ENCODE measurements around the gene EIF5.
A peak's percentile ranks its signal among the peaks of the same experiment; 100 is the strongest.

The EIF5 gene

GRCh38 chr14:103290056-103290455 lies 44.0 kb upstream of the EIF5 start:
- no peak overlapping the region for H3K4me3 ChIP-seq (ENCODE audit: low read depth, low read length)
- ChIA-PET POLR2A (interaction anchor here (0.5 kb wide), 1 partner anchor 185 kb away, joined by 3 read pairs; no protein-coding TSS in a partner anchor), CTCF (interaction anchor here (0.9 to 7.4 kb wide), 7 partner anchors 12 to 214 kb away, joined by 4 to 171 read pairs (median 15); no protein-coding TSS in a partner anchor)
- TF ChIP-seq CTCF (IDR thresholded peaks at IDR 0.05; ENCODE audit: insufficient read depth, low read length, missing control alignments): no peak
- DNase-seq (ENCODE audit: low read depth, low spot score): no peak

- ChIA-PET CTCF (interaction anchor here (0.9 to 7.4 kb wide), 12 partner anchors 8 to 225 kb away, joined by 3 to 171 read pairs (median 12); no protein-coding TSS in a partner anchor), POLR2A (interaction anchor here (0.5 kb wide), 1 partner anchor 185 kb away, joined by 3 read pairs; no protein-coding TSS in a partner anchor)
Observed at GRCh38 chr14:103290494-103290893, 43.5 kb upstream of the EIF5 start.

GRCh38 chr14:103290961-103291360 lies 43.1 kb upstream of the EIF5 start:
- ChIA-PET POLR2A (no interaction called here), CTCF (interaction anchor here (0.9 to 7.4 kb wide), 18 partner anchors 8 to 597 kb away, joined by 3 to 171 read pairs (median 6); no protein-coding TSS in a partner anchor)
- no peak overlapping the region for H3K4me3 ChIP-seq (ENCODE audit: low read depth, low read length)
- no peak for TF ChIP-seq CTCF (IDR thresholded peaks at IDR 0.05; ENCODE audit: insufficient read depth, low read length, missing control alignments)
- no peak for DNase-seq (ENCODE audit: low read depth, low spot score)

More at GRCh38 chr14:103290494-103290893, 43.5 kb upstream of the EIF5 start:
- no peak overlapping the region for H3K4me3 ChIP-seq (ENCODE audit: low read depth, low read length)
- TF ChIP-seq CTCF (IDR thresholded peaks at IDR 0.05; ENCODE audit: insufficient read depth, low read length, missing control alignments): no peak
- no peak for DNase-seq (ENCODE audit: low read depth, low spot score)

GRCh38 chr14:103292426-103293374 lies 41.3 kb upstream of the EIF5 start:
- TF ChIP-seq CTCF (IDR thresholded peaks at IDR 0.05; ENCODE audit: insufficient read depth, low read length, missing control alignments): peak; percentile 92
- CTCF ChIA-PET: interaction anchor here (0.7 to 7.4 kb wide), 36 partner anchors 7 to 598 kb away, joined by 3 to 171 read pairs (median 4); partner anchors contain the start of gene LBHD2
- POLR2A ChIA-PET: no interaction called here

GRCh38 chr14:103293465-103293864 lies 40.6 kb upstream of the EIF5 start:
- CTCF ChIA-PET: interaction anchor here (0.6 to 7.4 kb wide), 16 partner anchors 8 to 218 kb away, joined by 3 to 171 read pairs (median 4); partner anchors contain the start of gene LBHD2
- H3K4me3 ChIP-seq (ENCODE audit: low read depth, low read length): no peak overlapping the region
- DNase-seq (ENCODE audit: low read depth, low spot score): no peak
- no peak for TF ChIP-seq CTCF (IDR thresholded peaks at IDR 0.05; ENCODE audit: insufficient read depth, low read length, missing control alignments)
- POLR2A ChIA-PET: no interaction called here

More at GRCh38 chr14:103292426-103293374, 41.3 kb upstream of the EIF5 start:
- no peak overlapping the region for H3K4me3 ChIP-seq (ENCODE audit: low read depth, low read length)
- DNase-seq (ENCODE audit: low read depth, low spot score): no peak

GRCh38 chr14:103294091-103294490 lies 39.9 kb upstream of the EIF5 start:
- DNase-seq (ENCODE audit: low read depth, low spot score): no peak
- CTCF ChIA-PET: interaction anchor here (0.6 to 7.4 kb wide), 15 partner anchors 9 to 599 kb away, joined by 3 to 171 read pairs (median 4); no protein-coding TSS in a partner anchor
- no peak for TF ChIP-seq CTCF (IDR thresholded peaks at IDR 0.05; ENCODE audit: insufficient read depth, low read length, missing control alignments)
- H3K4me3 ChIP-seq (ENCODE audit: low read depth, low read length): no peak overlapping the region
- POLR2A ChIA-PET: no interaction called here
